ENCODE data around the gene XYLT2. TPM values are rescaled to one million over a fixed set of nuclear protein-coding genes. Genes with fewer than 3 reads are reported as not detected.
A peak's percentile ranks its signal among the peaks of the same experiment; 100 is the strongest.

XYLT2 gene
- total and polyA plus RNA-seq, 2 of the 8 experiments (the other 6 are each of a cell fraction or from before 2014, with no cell fraction given): 28.0 to 29.9 TPM

- H3K9ac ChIP-seq (replicated peaks in 1 of 4; ENCODE audit: extremely low read depth in 1 of 4, low read depth in 3 of 4, low read length in 3 of 4): no peak overlapping the region
- H2BK20ac ChIP-seq (ENCODE audit: low read length): peak overlapping the region; percentile 54; the same call in 1 of the 2 replicates
- no peak overlapping the region for H4K91ac ChIP-seq (replicated peaks; ENCODE audit: insufficient read length, low read length)
- peaks cover 2% of the 10 kb centered on the region; the same call in 1 of the 2 replicates for H3K23me2 ChIP-seq (ENCODE audit: low read depth, low read length)
- no peaks in the 10 kb centered on the region for H3K36me3 ChIP-seq (ENCODE audit: control insufficient read depth in 2 of 4, insufficient read depth in 4 of 4, low read length in 3 of 4)
- DNase-seq (ENCODE audit: low read depth in 1 of 2, low spot score in 2 of 2) (no peak), FAIRE-seq (no peak)
- no peak overlapping the region for H2BK120ac ChIP-seq (replicated peaks; ENCODE audit: low read depth, low read length)
- 0 out of 2 replicates have a peak overlapping the region, but pooled peaks have one; percentile 35 for H2BK5ac ChIP-seq (ENCODE audit: low read depth, low read length)
- H3K27ac ChIP-seq (ENCODE audit: low read depth, low read length): no peak overlapping the region
- no peaks in the 10 kb centered on the region for H3K79me2 ChIP-seq (ENCODE audit: control insufficient read depth in 1 of 2, insufficient read depth in 2 of 2, low read length in 2 of 2)
- CTCF ChIA-PET (ENCODE audit: partially characterized antibody): interaction anchor here (1.0 to 20.6 kb wide), 4 partner anchors 29 to 132 kb away, joined by 3 to 299 read pairs (median 3); partner anchors contain the start of genes SGCA and TMEM92
- H3K23ac ChIP-seq (ENCODE audit: insufficient read length): no peak overlapping the region
- TF ChIP-seq YY1 (IDR thresholded peaks at IDR 0.05; ENCODE audit: low read depth, low read length): peak; percentile 64
- no peak for TF ChIP-seq BRCA1 (IDR thresholded peaks at IDR 0.05; ENCODE audit: low read depth, low read length)
- H2BK15ac ChIP-seq (ENCODE audit: low read length): no peak overlapping the region
- no peaks in the 10 kb centered on the region for H3K79me1 ChIP-seq (ENCODE audit: low read depth, low read length)
- no peak overlapping the region for H3K14ac ChIP-seq (ENCODE audit: insufficient read length)
- H3K18ac ChIP-seq (ENCODE audit: extremely low read depth, low read length): no peak overlapping the region; the same call in 1 of the 2 replicates
- no peak overlapping the region for H4K8ac ChIP-seq (ENCODE audit: extremely low read depth, insufficient read depth, low read length)
- peaks cover 0 to 7% (median 3%) of the 10 kb centered on the region in 4 experiments; a peak in 4 of 7 replicates for H3K4me1 ChIP-seq (replicated peaks in 1 of 4; ENCODE audit: control insufficient read depth in 3 of 4, insufficient read depth in 4 of 4, low read length in 3 of 4)
- no peak overlapping the region for H2AK5ac ChIP-seq (ENCODE audit: low read depth, low read length)
- no peak overlapping the region; the same call in 1 of the 2 replicates for H2BK12ac ChIP-seq (ENCODE audit: low read depth, low read length)
- POLR2A ChIA-PET (ENCODE audit: partially characterized antibody): interaction anchor here (0.7 to 1.0 kb wide), 3 partner anchors 11 to 137 kb away, joined by 3 to 4 read pairs (median 4); partner anchors contain the start of gene SGCA
- no peaks in the 10 kb centered on the region for H3K27me3 ChIP-seq (replicated peaks in 1 of 4; ENCODE audit: control insufficient read depth in 3 of 4, extremely low read depth in 1 of 4, insufficient read depth in 3 of 4, low read length in 3 of 4)
- H3K9me3 ChIP-seq (ENCODE audit: insufficient read depth in 2 of 2, low read depth in 1 of 2, low read length in 1 of 2): no peaks in the 10 kb centered on the region
- H4K20me1 ChIP-seq (replicated peaks in 1 of 2; ENCODE audit: control insufficient read depth in 1 of 2, insufficient read depth in 2 of 2, low read length in 2 of 2): no peaks in the 10 kb centered on the region
- 0 out of 4 replicates have a peak overlapping the region, but pooled peaks of 1 of the 2 experiments have one; percentile 8 for H3K4me2 ChIP-seq (ENCODE audit: insufficient read depth in 1 of 2, low read depth in 2 of 2, low read length in 2 of 2)
- H4K5ac ChIP-seq (ENCODE audit: insufficient read length, low read depth, low read length): no peak overlapping the region
- H3K4me3 ChIP-seq (ENCODE audit: extremely low read depth in 1 of 4, insufficient read depth in 2 of 4, low read depth in 3 of 4, low read length in 4 of 4): no peak overlapping the region
- H3K4ac ChIP-seq (replicated peaks; ENCODE audit: insufficient read length, low read depth, low read length): no peak overlapping the region
- WGBS, 2 experiments (ENCODE audit: extremely low coverage in 1 of 2, insufficient coverage in 1 of 2, insufficient read length in 1 of 2, insufficient replicate concordance in 2 of 2, low coverage in 1 of 2, low lambda C conversion rate in 2 of 2, missing lambda C conversion rate in 1 of 2): 91% methylated on average over 11 of the region's 11 CpGs; no CpG with 5 or more reads in 1 of the 2 experiments
- peak overlapping the region; percentile 24 for H2AFZ ChIP-seq (ENCODE audit: low read length)
- H3K56ac ChIP-seq (replicated peaks; ENCODE audit: insufficient read length, low read depth, low read length): no peak overlapping the region
Measured at GRCh38 chr17:50303051-50303450, 42.9 kb upstream of the XYLT2 start.
